GM21576 (cell line): Measurements from ENCODE around the gene AKR1B15.
"Not testable (repeated sequence)": the region's sequence is repeated elsewhere in the genome, so short reads cannot be mapped to it uniquely, and the experiment has no call there.

Experiments used
- ATAC-seq: cut with Tn5 transposase; IDR thresholded peaks from one replicate; pipeline ENCODE4 v1.9.1; 2021; ENCODE audit warnings: mild to moderate bottlenecking, moderate library complexity; ENCODE audit not compliant: unreplicated experiment

Gene AKR1B15

GRCh38 chr7:134532180-134532953 is 16.5 kb upstream of the AKR1B15 start:
- no peak for ATAC-seq

- ATAC-seq, result no peak
Measured at GRCh38 chr7:134532954-134533218, 16.0 kb upstream of the AKR1B15 start.

GRCh38 chr7:134533288-134533771 is 15.6 kb upstream of the AKR1B15 start:
- ATAC-seq, result no peak

GRCh38 chr7:134534633-134535032 is 14.3 kb upstream of the AKR1B15 start:
- ATAC-seq, result no peak

- no peak for ATAC-seq
Measured at GRCh38 chr7:134535272-134535918, 13.5 kb upstream of the AKR1B15 start.

GRCh38 chr7:134535919-134536299 is 13.0 kb upstream of the AKR1B15 start:
- ATAC-seq, result no peak

- not testable (repeated sequence) for ATAC-seq
Measured at GRCh38 chr7:134536558-134536957, 12.4 kb upstream of the AKR1B15 start.

- ATAC-seq, result not testable (repeated sequence)
Measured at GRCh38 chr7:134537273-134537781, 11.6 kb upstream of the AKR1B15 start.

- ATAC-seq, result no peak
Measured at GRCh38 chr7:134539380-134540004, 9.4 kb upstream of the AKR1B15 start.

GRCh38 chr7:134541501-134542194 is 7.3 kb upstream of the AKR1B15 start:
- not testable (repeated sequence) for ATAC-seq

GRCh38 chr7:134542195-134542771 is 6.6 kb upstream of the AKR1B15 start:
- no peak for ATAC-seq

GRCh38 chr7:134545380-134545779 is 3.5 kb upstream of the AKR1B15 start:
- no peak for ATAC-seq

- ATAC-seq, result no peak
Measured at GRCh38 chr7:134545918-134546317, 3.0 kb upstream of the AKR1B15 start.

- no peak for ATAC-seq
Measured at GRCh38 chr7:134546955-134547354, 2.0 kb upstream of the AKR1B15 start.

GRCh38 chr7:134547397-134548054 is 1.4 kb upstream of the AKR1B15 start:
- peak; percentile 68 for ATAC-seq

- no peak for ATAC-seq
Measured at GRCh38 chr7:134549366-134549765, 456 bp downstream of the AKR1B15 start.

GRCh38 chr7:134552105-134552504 is 3.2 kb downstream of the AKR1B15 start:
- ATAC-seq, result no peak

GRCh38 chr7:134553976-134554375 is 5.1 kb downstream of the AKR1B15 start:
- no peak for ATAC-seq

- ATAC-seq, result no peak
Measured at GRCh38 chr7:134554417-134554966, 5.6 kb downstream of the AKR1B15 start.

GRCh38 chr7:134557391-134557790 is 8.5 kb downstream of the AKR1B15 start:
- no peak for ATAC-seq
